WI38 (cell line): ENCODE measurements around the gene FMNL2.

Source experiments
- H3K4me3 ChIP-seq: 2 replicates; pipeline ENCODE4 v1.5.1; 2011; ENCODE audit warnings: low read depth, mild to moderate bottlenecking, control low read depth, low read length
- CTCF ChIP-seq: IDR thresholded peaks from 2 replicates; pipeline ENCODE4 v1.5.1; 2012; ENCODE audit warnings: low read depth, mild to moderate bottlenecking, control low read depth, low read length

The FMNL2 gene

GRCh38 chr2:152335016-152335725 is at the start of gene FMNL2:
FMNL2 (plus strand) TSS chr2:152335174.
- TF ChIP-seq CTCF: no peak

GRCh38 chr2:152292991-152293390 is 42.0 kb upstream of the FMNL2 start:
- H3K4me3 ChIP-seq: no peak overlapping the region
- TF ChIP-seq CTCF: no peak

More at GRCh38 chr2:152335016-152335725, at the start of gene FMNL2:
- H3K4me3 ChIP-seq: peak within 1 kb of the TSS; percentile 85

DNA sequence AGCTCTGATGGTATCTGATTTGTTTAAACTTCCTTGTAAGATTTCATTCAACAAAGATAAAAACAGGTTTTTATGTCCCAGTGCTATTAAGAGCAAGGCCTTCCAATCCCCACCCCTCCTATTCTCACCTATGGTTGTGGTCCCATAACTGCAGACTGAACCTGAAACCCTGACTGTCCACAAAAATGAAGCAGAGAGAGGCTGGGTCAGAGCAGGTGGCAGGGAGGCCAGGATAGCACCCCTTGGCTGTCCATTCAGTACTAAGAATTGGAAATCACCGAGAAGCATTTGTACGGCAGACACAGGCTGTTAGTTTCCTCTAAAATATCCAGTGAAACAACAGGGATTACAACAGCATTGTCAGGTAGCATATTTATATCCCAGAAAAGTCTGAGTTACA is 37.3 kb upstream of the FMNL2 start:
- TF ChIP-seq CTCF: no peak
- no peak overlapping the region for H3K4me3 ChIP-seq

DNA sequence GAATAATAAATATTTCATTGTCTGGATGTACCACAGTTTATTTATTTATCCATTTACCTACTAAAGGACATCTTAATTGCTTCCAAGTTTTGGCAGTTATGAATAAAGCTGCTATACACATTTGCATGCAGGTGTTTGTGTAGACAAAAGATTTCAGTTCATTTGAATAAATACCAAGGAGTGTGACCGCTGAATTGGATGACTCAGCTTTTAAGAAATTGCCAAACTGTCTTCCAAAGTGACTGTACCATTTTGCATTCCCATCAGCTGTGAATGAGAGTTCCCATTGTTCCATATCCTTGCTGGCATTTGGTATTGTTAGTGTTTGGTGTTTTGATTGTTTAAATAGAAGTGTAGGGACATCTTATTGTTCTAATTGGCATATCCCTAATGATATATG is 36.2 kb upstream of the FMNL2 start:
- no peak overlapping the region for H3K4me3 ChIP-seq
- TF ChIP-seq CTCF: no peak

GRCh38 chr2:152301131-152301530 is 33.8 kb upstream of the FMNL2 start:
- no peak for TF ChIP-seq CTCF
- H3K4me3 ChIP-seq: no peak overlapping the region

- no peak overlapping the region for H3K4me3 ChIP-seq
- no peak for TF ChIP-seq CTCF
Observed at GRCh38 chr2:152303951-152304350, 31.0 kb upstream of the FMNL2 start.

- no peak for TF ChIP-seq CTCF
- H3K4me3 ChIP-seq: no peak overlapping the region
Observed at GRCh38 chr2:152304836-152305235, 30.1 kb upstream of the FMNL2 start.
